Activated CD4-positive, CD25-positive, alpha-beta regulatory T cell treated with anti-CD3 and anti-CD28 coated beads, Interleukin-2, amount 50 U/mL, for 16 hours (primary cell): ENCODE data around the gene ABCC1.
"Not testable (repeated sequence)": the region's sequence is repeated elsewhere in the genome, so short reads cannot be mapped to it uniquely, and the experiment has no call there.

ENCODE experiments used
- DNase-seq: peaks from one replicate; pipeline ENCODE4 v3.0.0-alpha.2; 2020; ENCODE audit warnings: low read depth, low spot score

Gene ABCC1

GRCh38 chr16:16140537-16140936, 191.1 kb downstream of the ABCC1 start:
- DNase-seq, result no peak

DNA sequence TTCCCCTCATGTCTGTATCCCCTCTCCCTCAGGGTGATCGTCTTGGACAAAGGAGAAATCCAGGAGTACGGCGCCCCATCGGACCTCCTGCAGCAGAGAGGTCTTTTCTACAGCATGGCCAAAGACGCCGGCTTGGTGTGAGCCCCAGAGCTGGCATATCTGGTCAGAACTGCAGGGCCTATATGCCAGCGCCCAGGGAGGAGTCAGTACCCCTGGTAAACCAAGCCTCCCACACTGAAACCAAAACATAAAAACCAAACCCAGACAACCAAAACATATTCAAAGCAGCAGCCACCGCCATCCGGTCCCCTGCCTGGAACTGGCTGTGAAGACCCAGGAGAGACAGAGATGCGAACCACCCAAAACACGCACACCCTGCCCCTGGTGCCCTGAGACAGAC, 191.7 kb downstream of the ABCC1 start:
- DNase-seq, result no peak

- DNase-seq, result no peak
These were observed 192.5 kb downstream of the ABCC1 start for GRCh38 chr16:16141784-16142396.

DNA sequence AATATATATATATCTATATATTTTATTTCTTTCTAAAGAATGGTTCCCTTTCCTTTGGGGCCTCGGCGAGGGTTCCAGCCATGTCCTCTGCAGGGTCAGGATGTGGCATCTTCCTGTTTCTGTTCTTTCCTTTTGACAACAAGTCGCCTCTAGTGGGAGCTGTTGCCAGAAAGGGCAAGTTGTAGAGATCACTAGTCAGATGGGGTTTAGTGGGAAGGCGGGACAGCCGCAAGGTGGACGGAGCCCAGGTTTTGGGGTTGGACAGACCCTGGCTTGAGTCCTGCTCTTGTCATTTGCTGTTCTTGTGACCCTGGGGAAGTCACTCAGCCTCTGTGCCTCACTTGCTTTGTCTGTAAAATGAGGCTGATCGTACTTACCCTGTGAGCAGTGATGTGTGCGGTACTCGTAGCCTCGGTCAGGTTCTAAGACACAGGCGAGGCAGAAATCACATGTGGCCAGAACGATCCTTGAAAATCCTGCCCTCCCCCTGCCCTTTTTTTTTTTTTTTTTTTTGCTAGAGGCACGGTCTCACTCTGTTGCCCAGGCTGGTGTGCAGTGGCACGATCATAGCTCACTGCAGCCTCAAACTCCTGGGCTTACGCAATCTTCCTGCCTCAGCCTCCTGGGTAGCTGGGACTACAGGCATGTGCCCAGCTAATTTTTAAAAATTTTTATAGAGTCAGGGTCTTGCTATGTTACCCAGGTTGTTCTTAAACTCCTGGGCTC, 193.8 kb downstream of the ABCC1 start:
- DNase-seq, result no peak

DNA sequence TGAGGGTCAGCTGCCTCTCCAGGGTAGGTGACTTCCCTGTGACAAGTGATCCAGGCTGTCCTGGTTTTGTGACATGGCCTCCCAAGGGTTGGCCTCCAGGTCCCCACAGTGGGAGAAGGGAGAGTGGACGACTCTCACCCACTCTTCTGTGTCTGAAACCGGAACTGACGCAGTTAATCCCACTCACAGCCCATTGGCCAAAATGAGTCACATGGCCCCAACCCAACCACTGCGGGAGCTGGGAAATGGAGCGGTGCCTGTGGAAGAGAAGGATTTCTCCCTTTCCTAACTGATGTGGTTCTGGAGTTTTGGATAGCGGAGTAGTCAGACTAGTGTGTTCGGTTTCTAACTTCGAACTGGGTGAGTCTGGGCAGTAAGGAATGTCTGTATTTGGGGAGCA, 194.5 kb downstream of the ABCC1 start:
- DNase-seq, result no peak

- DNase-seq, result no peak
These were observed 195.0 kb downstream of the ABCC1 start for GRCh38 chr16:16144416-16144815.

GRCh38 chr16:16145286-16145685, 195.9 kb downstream of the ABCC1 start:
- DNase-seq, result no peak

GRCh38 chr16:16146380-16147315, 197.2 kb downstream of the ABCC1 start:
- no peak for DNase-seq

GRCh38 chr16:16147316-16147999, 198.0 kb downstream of the ABCC1 start:
- no peak for DNase-seq

GRCh38 chr16:16148000-16148599, 198.7 kb downstream of the ABCC1 start:
- not testable (repeated sequence) for DNase-seq

- no peak for DNase-seq
These were observed 199.3 kb downstream of the ABCC1 start for GRCh38 chr16:16148755-16149154.

GRCh38 chr16:16149710-16150116, 200.3 kb downstream of the ABCC1 start:
- DNase-seq, result no peak

DNA sequence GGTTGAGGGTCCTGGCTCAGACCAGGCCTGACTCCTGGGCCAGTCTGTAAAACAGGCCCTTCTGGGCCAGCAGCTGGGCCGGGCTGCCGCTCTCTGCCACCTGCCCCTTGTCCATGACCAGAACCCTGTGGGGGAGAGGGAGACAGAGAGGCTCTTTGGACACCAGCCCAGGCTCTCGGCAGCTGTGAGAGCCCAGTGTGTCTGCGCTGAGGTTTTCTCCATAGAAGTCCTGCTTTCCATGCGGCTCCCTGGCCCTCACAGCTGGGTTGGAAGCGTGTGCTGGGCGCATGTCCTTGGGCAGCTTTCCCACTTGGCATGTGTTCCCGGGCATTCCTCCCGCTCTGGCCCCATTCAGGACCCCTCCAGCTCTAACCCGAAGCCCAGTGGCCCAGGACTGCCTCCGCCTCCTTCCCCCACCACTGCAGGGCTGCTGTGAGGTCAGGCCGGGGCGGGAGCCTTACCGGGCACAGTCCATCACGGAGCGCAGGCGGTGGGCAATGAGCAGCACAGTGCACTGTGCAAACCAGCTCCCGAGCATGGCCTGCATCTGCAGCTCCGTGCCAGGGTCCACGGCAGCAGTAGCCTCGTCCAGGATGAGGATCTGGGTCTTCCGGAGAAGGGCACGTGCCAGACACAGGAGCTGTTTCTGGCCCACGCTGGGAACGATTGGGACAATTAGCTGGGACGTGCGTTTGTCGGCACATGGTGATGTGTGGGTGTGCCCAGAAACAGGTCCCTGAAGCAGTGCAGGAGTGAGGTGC, 200.9 kb downstream of the ABCC1 start:
- DNase-seq, result no peak

GRCh38 chr16:16150878-16151152, 201.4 kb downstream of the ABCC1 start:
- no peak for DNase-seq

DNA sequence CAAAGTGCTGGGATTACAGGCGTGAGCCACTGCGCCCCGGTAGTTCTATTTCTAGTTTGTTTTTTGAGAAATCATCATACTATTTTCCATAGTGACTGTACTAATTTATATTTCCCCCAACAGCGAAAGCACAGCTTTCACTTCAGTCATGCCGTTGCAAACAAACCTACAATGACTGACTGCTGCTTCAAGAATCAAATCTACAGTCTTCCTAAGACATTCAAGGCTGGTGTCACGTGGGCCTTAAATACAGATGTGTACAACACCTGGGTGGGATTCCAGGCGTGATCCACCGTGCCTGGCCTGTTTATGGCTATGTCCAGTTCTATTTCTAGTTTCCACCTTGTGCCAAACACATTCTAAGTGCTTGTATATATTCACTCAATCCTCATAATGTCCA, 201.9 kb downstream of the ABCC1 start:
- no peak for DNase-seq

GRCh38 chr16:16153000-16153399, 203.6 kb downstream of the ABCC1 start:
- not testable (repeated sequence) for DNase-seq

- DNase-seq, result no peak
These were observed 205.0 kb downstream of the ABCC1 start for GRCh38 chr16:16154281-16154951.

DNA sequence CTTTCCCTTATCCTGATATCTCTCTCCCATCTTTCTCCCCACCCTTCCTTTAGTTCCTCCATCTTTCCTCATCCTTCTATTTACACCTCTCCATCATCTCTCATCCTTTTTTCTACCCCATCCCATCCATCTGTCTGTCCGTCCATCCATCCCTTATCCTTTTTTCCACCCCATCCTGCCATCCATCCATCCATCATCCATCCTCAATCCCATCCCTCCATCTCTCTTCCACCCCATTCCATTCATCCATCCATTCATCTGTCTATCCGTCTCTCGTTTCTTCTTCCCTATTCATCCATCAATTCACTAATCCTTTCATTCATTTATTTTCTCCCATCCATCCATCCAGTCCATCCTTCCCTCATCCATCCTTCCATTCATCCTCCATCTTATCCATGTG, 205.8 kb downstream of the ABCC1 start:
- DNase-seq, result no peak

- DNase-seq, result no peak
These were observed 207.8 kb downstream of the ABCC1 start for GRCh38 chr16:16157166-16157565.

- no peak for DNase-seq
These were observed 208.8 kb downstream of the ABCC1 start for GRCh38 chr16:16158082-16158658.
